Testis (tissue), 2 donors: ENCODE data around the gene NPDC1.

Experiments
- POLR2A ChIP-seq: fragments of 450-650 bp; IDR thresholded peaks from one replicate; pipeline ENCODE4 v1.6.1; 2017; ENCODE audit warnings: antibody characterized with exemption, mild to moderate bottlenecking, moderate library complexity
- TF ChIP-seq, protein P1 (sequence below), 3 experiments: fragments of 450-650 bp in 2 of 3; fragments of 200-600 bp in 1 of 3; sonication (generic) in 1 of 3; IDR thresholded peaks; one replicate each; pipeline ENCODE4 v1.5.1; 2016 to 2019; ENCODE audit warnings: antibody characterized with exemption in 3 of 3, mild to moderate bottlenecking in 2 of 3, moderate library complexity in 1 of 3

DNA sequence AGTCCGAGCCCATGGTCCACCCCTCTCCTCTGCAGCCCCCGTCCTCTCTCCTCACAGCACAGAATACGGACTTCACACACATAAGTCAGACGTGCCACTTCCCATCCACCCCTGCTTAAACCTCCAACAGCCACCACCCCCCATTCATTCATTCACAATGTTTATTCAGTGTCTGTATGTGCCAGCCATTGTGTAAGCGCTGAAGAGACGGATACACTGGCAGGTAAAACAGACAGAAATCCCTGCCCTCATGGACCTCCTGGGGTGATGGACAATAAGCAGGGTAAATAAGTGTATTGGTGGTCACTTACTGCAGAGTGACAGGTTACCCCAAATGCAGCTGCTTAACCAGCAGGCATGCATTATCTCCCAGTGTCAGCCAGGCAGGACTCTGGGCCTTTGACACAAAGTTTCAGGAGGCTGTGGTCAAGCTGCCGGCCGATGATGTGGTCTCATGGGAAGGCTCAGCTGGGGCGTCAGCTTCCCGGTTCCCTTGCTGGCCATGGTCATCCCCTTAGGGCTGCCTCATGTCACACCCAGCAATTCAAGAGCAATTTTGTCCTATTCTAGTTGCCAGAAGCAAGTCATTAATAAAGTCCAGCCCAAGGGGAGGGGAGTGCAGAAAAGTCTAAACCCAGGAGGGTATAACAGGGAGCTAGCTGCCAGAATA is 55.6 kb downstream of the NPDC1 start:
- TF ChIP-seq POLR2A: no peak
- TF ChIP-seq, protein P1, sequence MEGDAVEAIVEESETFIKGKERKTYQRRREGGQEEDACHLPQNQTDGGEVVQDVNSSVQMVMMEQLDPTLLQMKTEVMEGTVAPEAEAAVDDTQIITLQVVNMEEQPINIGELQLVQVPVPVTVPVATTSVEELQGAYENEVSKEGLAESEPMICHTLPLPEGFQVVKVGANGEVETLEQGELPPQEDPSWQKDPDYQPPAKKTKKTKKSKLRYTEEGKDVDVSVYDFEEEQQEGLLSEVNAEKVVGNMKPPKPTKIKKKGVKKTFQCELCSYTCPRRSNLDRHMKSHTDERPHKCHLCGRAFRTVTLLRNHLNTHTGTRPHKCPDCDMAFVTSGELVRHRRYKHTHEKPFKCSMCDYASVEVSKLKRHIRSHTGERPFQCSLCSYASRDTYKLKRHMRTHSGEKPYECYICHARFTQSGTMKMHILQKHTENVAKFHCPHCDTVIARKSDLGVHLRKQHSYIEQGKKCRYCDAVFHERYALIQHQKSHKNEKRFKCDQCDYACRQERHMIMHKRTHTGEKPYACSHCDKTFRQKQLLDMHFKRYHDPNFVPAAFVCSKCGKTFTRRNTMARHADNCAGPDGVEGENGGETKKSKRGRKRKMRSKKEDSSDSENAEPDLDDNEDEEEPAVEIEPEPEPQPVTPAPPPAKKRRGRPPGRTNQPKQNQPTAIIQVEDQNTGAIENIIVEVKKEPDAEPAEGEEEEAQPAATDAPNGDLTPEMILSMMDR (IDR thresholded peaks at IDR 0.05): no peak
